GM20000 (cell line): Measurements from ENCODE around the gene TEX9.

ENCODE experiments used
- DNase-seq: peaks from one replicate; pipeline ENCODE4 v3.0.0; 2012; ENCODE audit warnings: low spot score
- CTCF ChIP-seq: IDR thresholded peaks from 2 replicates; pipeline ENCODE4 v1.5.1; 2012; ENCODE audit warnings: mild to moderate bottlenecking, control low read depth; ENCODE audit errors: extremely low read depth, missing control alignments

Gene TEX9

GRCh38 chr15:56327721-56328502 lies 37.3 kb upstream of the TEX9 start:
- no peak for TF ChIP-seq CTCF

GRCh38 chr15:56337084-56337725 lies 28.0 kb upstream of the TEX9 start:
- no peak for TF ChIP-seq CTCF

More at GRCh38 chr15:56327721-56328502, 37.3 kb upstream of the TEX9 start:
- DNase-seq: no peak

GRCh38 chr15:56339594-56339993 lies 25.6 kb upstream of the TEX9 start:
- TF ChIP-seq CTCF: no peak
- DNase-seq: no peak

More at GRCh38 chr15:56337084-56337725, 28.0 kb upstream of the TEX9 start:
- DNase-seq: no peak

- no peak for TF ChIP-seq CTCF
- no peak for DNase-seq
Observed at GRCh38 chr15:56341201-56341600, 24.0 kb upstream of the TEX9 start.

GRCh38 chr15:56342653-56343052 lies 22.6 kb upstream of the TEX9 start:
- TF ChIP-seq CTCF: no peak
- DNase-seq: no peak

- no peak for DNase-seq
- no peak for TF ChIP-seq CTCF
Observed at GRCh38 chr15:56343879-56344278, 21.3 kb upstream of the TEX9 start.

GRCh38 chr15:56344336-56344735 lies 20.9 kb upstream of the TEX9 start:
- no peak for TF ChIP-seq CTCF
- DNase-seq: no peak
